Activated T-helper 1 cell treated with Interleukin-2 at 50 U/mL for 16 hours (primary cell): ENCODE results near the gene XPR1.
"Not testable (repeated sequence)": the region's sequence is repeated elsewhere in the genome, so short reads cannot be mapped to it uniquely, and the experiment has no call there.

ENCODE experiments used
- DNase-seq: peaks from one replicate; pipeline ENCODE4 v3.0.0-alpha.2; 2020; ENCODE audit warnings: low read depth

Gene XPR1

GRCh38 chr1:180644526-180645192 is 12.8 kb downstream of the XPR1 start:
- DNase-seq: no peak

GRCh38 chr1:180645261-180645660 is 13.4 kb downstream of the XPR1 start:
- DNase-seq: not testable (repeated sequence)

GRCh38 chr1:180646093-180646492 is 14.3 kb downstream of the XPR1 start:
- no peak for DNase-seq

GRCh38 chr1:180646547-180646946 is 14.7 kb downstream of the XPR1 start:
- no peak for DNase-seq

GRCh38 chr1:180652792-180653191 is 21.0 kb downstream of the XPR1 start:
- DNase-seq: no peak

GRCh38 chr1:180662709-180663108 is 30.9 kb downstream of the XPR1 start:
- no peak for DNase-seq

GRCh38 chr1:180670681-180671080 is 38.9 kb downstream of the XPR1 start:
- DNase-seq: no peak

GRCh38 chr1:180672105-180672504 is 40.3 kb downstream of the XPR1 start:
- no peak for DNase-seq

GRCh38 chr1:180672505-180672904 is 40.7 kb downstream of the XPR1 start:
- DNase-seq: no peak

GRCh38 chr1:180674603-180675530 is 43.0 kb downstream of the XPR1 start:
- no peak for DNase-seq

GRCh38 chr1:180675586-180675985 is 43.8 kb downstream of the XPR1 start:
- DNase-seq: no peak

GRCh38 chr1:180680558-180681144 is 48.8 kb downstream of the XPR1 start:
- DNase-seq: no peak

- not testable (repeated sequence) for DNase-seq
These were observed 51.3 kb downstream of the XPR1 start for GRCh38 chr1:180683117-180683516.

- DNase-seq: no peak
These were observed 59.6 kb downstream of the XPR1 start for GRCh38 chr1:180691322-180691913.

- DNase-seq: no peak
These were observed 61.9 kb downstream of the XPR1 start for GRCh38 chr1:180693564-180694244.

GRCh38 chr1:180695282-180695681 is 63.5 kb downstream of the XPR1 start:
- DNase-seq: no peak

- no peak for DNase-seq
These were observed 64.5 kb downstream of the XPR1 start for GRCh38 chr1:180696361-180696760.

- no peak for DNase-seq
These were observed 66.8 kb downstream of the XPR1 start for GRCh38 chr1:180698580-180698979.

- DNase-seq: not testable (repeated sequence)
These were observed 70.6 kb downstream of the XPR1 start for GRCh38 chr1:180702376-180702775.

GRCh38 chr1:180710746-180711145 is 78.9 kb downstream of the XPR1 start:
- not testable (repeated sequence) for DNase-seq

GRCh38 chr1:180711260-180711659 is 79.4 kb downstream of the XPR1 start:
- DNase-seq: not testable (repeated sequence)

- no peak for DNase-seq
These were observed 88.9 kb downstream of the XPR1 start for GRCh38 chr1:180720753-180721152.
